Stimulated activated CD4-positive, alpha-beta T cell treated with anti-CD3 and anti-CD28 coated beads, Interleukin-1b, Interleukin-23, amount 100 ng/mL, for 48 hours (primary cell): Measurements from ENCODE around the gene FRG2.
"Not testable (repeated sequence)": the region's sequence is repeated elsewhere in the genome, so short reads cannot be mapped to it uniquely, and the experiment has no call there.

Experiments used
- DNase-seq: peaks from one replicate; pipeline ENCODE4 v3.0.0-alpha.2; 2020

The FRG2 gene

DNA sequence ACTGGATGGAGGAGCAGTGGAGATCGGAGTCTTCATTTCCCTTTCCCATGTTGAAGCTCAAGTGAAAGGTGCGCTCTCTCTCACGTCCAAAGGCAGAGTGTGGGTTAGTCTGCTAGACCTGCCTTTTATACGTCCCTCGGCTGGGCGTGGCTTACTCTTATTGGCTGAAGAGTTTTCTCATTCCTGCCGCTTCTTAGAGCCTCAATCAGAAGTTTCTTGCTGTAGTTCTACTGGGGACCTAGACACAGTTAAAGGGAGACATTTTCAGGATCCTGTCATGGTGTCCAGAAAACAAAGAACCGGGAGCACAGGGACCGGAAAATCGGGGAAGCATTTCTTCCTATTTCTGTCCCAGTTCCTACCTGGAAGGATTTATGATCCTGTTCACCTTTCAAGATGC is at the start of gene FRG2:
Gene FRG2, minus strand, starts transcription at position 101 of the 400 bp plus-strand sequence. Its CDS starts 52 bp downstream, at position 49.
- DNase-seq: not testable (repeated sequence)

- DNase-seq: not testable (repeated sequence)
These were observed 41.3 kb upstream of the FRG2 start for GRCh38 chr4:190068351-190068750.

GRCh38 chr4:190064805-190065204 is 37.7 kb upstream of the FRG2 start:
- DNase-seq: not testable (repeated sequence)

- not testable (repeated sequence) for DNase-seq
These were observed 37.3 kb upstream of the FRG2 start, which contains the start of gene DBET for GRCh38 chr4:190064342-190064741. Gene DBET, plus strand, starts transcription at chr4:190064502.

DNA sequence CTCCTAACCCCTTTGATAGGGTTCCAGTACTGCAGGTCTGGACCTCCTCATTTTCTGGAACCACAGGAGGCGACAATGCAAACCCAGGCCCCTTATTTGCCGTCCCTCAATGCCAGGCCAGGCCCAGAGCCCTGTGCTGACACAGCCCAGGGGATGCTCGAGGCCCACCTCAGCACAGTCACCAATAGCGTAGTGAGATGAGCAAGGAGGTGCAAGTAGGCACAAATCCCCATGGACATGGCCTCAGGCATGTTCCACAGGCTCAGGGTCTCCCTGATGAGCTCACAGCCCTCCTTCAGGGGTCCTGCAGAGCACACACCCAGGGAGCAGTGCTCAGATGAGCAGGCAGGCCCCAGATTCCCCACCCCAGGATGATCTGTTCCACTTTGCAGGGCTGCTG is 31.9 kb upstream of the FRG2 start:
- DNase-seq: not testable (repeated sequence)

GRCh38 chr4:190049378-190050239 is 22.6 kb upstream of the FRG2 start:
- DNase-seq: not testable (repeated sequence)

DNA sequence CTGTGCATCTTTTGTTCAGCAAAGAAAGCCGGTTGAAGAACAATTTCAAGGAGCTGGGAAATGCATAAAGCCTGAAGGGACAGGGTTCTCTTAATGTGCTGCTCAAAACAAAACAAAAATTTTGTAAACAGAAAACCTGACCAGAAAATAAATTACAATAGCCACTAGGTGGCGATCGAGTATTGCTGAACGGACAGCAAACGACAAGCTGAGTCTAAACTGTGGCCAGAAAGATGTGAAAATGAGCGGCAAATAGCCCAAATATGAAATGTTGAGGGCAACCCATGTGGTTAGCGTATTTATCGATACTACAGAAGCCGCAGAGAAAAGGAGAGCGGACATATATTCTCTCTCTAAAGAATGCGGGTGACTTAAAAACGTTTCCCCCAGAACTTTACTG is 20.6 kb upstream of the FRG2 start:
- not testable (repeated sequence) for DNase-seq

DNA sequence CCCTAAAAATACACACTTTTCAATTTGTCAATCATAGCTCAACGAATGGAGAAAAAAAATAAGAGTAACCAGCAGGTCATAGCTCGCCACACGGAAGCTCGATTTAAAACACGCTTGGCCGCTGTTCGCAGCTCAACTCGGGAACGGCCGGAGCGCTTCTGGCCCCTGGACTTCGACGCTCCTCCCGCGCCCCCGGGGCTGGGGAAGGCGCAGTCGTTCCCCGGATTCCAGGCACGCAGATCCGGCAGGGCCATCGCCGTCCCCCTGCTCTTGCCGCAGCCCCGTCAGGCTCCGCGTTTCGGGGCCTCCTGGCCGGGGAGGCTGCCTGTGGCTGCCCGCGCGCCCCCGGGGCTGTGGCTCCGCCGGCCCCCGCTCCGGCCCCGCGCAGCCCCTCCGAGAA is 13.8 kb upstream of the FRG2 start:
- DNase-seq: not testable (repeated sequence)

- not testable (repeated sequence) for DNase-seq
These were observed 10.8 kb upstream of the FRG2 start for GRCh38 chr4:190037704-190038388.

DNA sequence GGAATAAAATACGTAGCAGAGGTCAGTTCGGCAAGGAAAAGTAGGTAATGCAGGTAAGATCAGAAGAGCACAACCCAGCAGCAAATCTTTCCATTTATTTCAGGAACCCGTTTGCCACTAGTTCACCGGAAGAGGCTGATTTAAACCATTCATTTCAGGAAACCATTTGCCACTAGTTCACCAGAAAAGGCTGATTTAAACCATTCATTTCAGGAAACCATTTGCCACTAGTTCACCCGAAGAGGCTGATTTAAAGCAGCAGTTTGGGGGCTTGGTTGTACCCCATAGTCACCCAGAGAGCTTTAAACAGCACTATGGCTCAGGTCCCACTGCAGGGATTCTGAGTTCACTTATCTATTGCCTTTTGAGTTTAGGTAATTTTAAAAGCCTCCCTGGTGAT is 4.2 kb upstream of the FRG2 start:
- not testable (repeated sequence) for DNase-seq

GRCh38 chr4:190022614-190023281 is 4.3 kb downstream of the FRG2 start:
- DNase-seq: not testable (repeated sequence)

GRCh38 chr4:190021973-190022372 is 5.1 kb downstream of the FRG2 start:
- not testable (repeated sequence) for DNase-seq

- peak; percentile 24 for DNase-seq
These were observed 6.0 kb downstream of the FRG2 start for GRCh38 chr4:190020790-190021717.

DNA sequence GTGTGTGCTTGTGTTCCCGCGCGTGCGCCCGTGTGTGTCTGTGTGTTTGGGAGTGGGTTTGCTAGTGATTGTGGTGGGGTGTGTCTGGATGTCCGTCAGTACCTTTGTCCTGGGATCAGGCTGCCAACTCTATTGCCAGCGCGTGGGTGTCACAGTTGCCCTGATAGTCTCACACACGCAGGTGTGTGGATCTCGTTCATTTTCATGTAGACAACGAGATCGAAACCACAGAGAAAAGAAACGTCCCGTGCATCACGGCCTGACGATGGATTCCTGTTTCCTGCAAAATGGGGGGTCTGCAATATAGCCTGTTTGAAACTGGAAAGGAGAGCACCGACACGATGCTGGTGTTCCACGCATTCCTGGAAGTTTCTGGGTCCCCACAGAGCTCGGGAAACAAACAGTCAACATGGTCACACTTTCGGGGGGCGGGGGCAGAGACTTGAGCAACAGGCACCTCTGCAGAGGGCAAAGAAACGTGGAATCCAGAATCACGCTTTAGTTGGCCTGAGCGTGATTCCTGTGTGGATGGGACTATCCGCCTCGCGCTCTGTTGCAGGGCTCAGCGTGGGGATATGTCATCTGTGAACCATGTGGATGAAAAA is 7.1 kb downstream of the FRG2 start:
- not testable (repeated sequence) for DNase-seq

GRCh38 chr4:190019023-190019858 is 7.8 kb downstream of the FRG2 start:
- DNase-seq: no peak

DNA sequence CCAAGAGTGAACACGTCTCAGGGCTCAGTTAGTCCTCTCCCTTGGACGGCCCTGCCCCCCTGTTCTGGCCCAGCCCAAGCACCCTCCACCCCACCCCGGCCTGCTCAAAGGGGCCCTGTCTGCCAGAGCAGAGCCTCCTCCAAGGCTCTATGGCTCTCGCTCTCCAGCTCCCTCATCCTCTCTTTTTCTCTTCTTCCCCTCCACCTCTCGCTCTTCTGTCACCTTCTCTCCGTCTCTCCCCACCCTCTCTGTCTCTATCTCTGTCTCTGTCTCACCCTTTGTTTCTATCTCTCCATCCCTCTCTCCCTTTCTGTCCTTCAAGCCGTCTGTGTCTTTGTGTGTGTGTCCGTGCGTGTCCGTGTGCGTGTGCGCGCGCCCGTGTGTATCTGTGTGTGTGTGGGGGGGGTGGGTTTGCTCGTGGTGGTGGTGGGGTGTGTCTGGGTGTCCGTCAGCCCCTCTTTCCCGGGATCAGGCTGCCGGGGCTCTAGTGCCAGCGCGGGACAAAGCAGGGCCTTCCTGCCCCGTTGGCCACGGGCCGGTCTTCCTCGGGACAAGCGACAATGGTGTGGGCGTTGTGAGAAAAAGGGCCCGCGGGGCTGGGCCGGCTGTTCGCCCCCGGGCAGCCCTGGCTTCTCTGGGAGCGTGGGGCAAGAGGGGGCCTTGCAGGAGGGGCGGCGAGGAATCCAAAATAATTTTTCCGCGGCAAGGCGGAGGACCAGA is 8.7 kb downstream of the FRG2 start:
- no peak for DNase-seq

DNA sequence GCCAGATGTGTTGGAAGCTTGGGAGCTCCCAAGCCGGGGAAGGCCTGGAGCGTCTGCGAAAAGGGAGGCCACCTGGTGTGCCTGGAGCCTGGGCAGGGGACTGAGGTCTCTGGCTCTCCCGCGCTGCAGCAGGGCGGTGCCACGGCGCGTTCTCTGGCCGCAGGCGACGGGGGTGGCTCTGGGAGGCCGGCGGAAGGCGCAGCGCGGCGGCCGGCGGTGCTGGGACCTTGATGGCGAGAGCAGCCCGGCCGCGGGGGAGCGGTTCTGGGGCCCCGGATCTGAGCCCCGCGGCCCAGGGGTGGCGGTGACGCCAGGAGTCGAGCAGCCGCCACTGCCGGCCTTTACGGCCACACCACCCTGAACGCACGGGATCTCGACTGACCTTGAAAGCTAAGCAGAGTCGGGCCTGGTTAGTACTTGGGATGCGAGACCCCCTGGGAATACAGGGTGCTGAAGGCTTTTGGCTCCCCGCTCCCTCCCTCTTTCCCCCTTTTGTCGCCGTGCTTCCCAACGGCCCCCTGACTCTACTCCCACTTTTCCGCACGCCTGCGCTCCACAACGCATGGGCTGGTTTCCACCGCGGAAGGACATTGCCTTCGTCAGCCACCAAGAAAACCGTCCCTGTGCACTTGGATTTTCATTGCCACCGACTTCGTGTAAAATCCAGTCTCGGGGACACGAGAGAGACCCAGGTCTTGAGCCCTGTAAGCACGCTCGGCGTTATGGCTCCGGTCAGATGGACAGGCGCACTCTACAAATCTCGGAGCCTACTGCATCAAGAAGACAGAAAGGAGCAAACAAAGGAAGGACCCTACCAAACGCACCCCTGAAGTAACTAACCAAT is 9.5 kb downstream of the FRG2 start:
- no peak for DNase-seq

- DNase-seq: no peak
These were observed 10.4 kb downstream of the FRG2 start for GRCh38 chr4:190016369-190017289.
